IPS-15b (cell line): ENCODE results near the gene MED7.

Experiments used
- H3K27me3 ChIP-seq: one replicate; pipeline ENCODE4 v1.6.1; 2013; ENCODE audit warnings: low read length; ENCODE audit not compliant: control insufficient read depth, insufficient read depth
- H3K36me3 ChIP-seq: one replicate; pipeline ENCODE4 v1.6.1; 2013; ENCODE audit warnings: low read length; ENCODE audit not compliant: control insufficient read depth, insufficient read depth
- H3K4me1 ChIP-seq: one replicate; pipeline ENCODE4 v1.6.1; 2013; ENCODE audit warnings: mild to moderate bottlenecking, low read length; ENCODE audit not compliant: control insufficient read depth, insufficient read depth
- H3K4me3 ChIP-seq: one replicate; pipeline ENCODE4 v1.5.1; 2013; ENCODE audit warnings: low read depth, low read length
- H3K9ac ChIP-seq: one replicate; pipeline ENCODE4 v1.6.1; 2013; ENCODE audit warnings: low read depth, mild to moderate bottlenecking, low read length
- H3K9me3 ChIP-seq: one replicate; pipeline ENCODE4 v1.6.1; 2013; ENCODE audit warnings: mild to moderate bottlenecking, low read length; ENCODE audit not compliant: control insufficient read depth, insufficient read depth

MED7 gene

DNA sequence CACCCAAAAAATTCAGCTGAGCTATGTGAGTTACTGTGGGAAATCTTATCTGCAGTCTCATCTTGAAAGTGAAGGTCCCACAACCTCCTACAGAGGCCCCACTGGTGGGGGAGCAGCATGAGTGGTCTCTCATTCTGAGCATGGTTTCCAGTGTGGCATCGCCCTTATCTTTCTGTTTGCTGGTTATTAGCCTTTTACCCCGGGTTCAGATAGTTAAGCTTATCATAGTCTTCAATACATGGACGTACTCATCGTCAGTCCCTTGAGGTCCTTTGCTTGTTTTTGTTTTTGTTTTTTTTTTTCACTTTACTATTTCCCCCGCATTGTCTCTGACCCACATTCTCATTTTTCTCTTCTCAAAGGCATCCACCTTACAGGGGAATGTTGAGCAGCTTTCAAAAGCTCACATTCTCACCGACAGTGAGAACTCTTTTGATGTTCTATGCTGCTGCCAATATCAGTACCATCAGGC is 26.1 kb downstream of the MED7 start:
- H3K27me3 ChIP-seq = no peaks in the 10 kb centered on the region
- no peaks in the 10 kb centered on the region for H3K9me3 ChIP-seq
- H3K4me3 ChIP-seq = no peak overlapping the region
- H3K36me3 ChIP-seq = no peaks in the 10 kb centered on the region
- H3K9ac ChIP-seq = no peak overlapping the region
- H3K4me1 ChIP-seq = no peaks in the 10 kb centered on the region

GRCh38 chr5:157115502-157115901 is 27.2 kb downstream of the MED7 start:
- Histone ChIP-seq H3K4me3 (no peak overlapping the region), H3K4me1 (no peaks in the 10 kb centered on the region), H3K9me3 (no peaks in the 10 kb centered on the region), H3K9ac (no peak overlapping the region), H3K27me3 (no peaks in the 10 kb centered on the region), H3K36me3 (no peaks in the 10 kb centered on the region)

DNA sequence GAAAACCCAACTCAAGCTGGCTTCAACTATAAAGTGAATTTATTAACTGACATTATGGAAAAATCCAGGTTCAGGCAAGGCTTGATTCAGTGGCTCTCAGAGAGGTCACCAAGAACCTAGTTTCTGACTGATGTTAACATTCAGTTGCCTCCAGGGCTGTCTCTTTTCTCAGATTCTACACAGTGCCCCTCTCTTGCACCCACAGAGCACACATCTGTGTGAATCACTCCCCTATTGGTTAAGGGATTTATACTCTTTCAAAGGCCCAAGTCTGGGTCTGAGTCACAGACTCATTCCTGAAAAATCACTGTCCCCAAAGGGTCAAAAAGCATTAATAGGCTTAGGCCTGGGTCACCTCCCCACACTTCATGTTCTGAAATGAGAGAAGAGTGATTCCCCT is 27.7 kb downstream of the MED7 start:
- H3K9me3 ChIP-seq = no peaks in the 10 kb centered on the region
- no peak overlapping the region for H3K9ac ChIP-seq

DNA sequence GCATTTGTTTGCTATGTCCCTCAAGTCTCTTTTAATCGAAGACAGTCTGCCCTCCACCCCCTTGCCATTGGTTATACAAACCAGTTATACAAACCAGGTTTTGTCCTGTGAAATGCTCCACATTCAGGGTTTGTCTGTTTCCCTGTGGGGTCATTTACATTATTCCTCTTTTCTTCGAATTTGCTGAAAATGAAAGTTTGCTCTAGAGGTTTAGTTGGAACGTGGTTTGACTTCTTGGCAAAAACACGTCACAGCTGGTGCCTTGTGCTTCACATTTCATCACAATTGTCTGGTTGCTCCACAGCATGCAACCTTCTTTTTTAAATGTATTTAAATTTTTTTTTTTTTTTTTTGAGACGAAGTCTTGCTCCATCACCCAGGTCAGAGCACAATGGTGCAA is 29.7 kb downstream of the MED7 start:
- no peaks in the 10 kb centered on the region for H3K4me1 ChIP-seq
- no peak overlapping the region for H3K4me3 ChIP-seq
- no peak overlapping the region for H3K9ac ChIP-seq

More for the DNA sequence above, 27.7 kb downstream of the MED7 start:
- no peak overlapping the region for H3K4me3 ChIP-seq
- no peaks in the 10 kb centered on the region for H3K4me1 ChIP-seq
- H3K27me3 ChIP-seq = no peaks in the 10 kb centered on the region
- no peaks in the 10 kb centered on the region for H3K36me3 ChIP-seq

DNA sequence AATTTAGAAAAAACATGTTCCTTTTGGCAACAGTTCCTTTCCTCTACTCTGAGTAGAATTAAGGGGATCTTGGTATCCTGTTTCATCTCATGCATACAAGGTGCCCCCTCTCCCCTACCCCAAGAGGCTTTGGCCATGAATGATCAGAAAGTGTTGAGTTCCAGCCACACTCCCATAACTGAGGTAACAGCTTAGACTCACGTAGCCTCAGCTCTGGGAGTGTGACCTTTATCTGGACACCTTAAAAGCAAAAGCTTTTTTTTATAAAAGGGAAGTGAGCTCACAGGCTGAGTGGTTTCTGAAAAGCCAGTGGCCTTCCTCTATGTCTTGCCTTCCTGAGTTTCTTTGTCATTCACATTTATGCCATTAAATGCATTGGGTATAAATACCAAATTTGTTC is 32.9 kb downstream of the MED7 start:
- Histone ChIP-seq H3K36me3 (no peaks in the 10 kb centered on the region), H3K9me3 (no peaks in the 10 kb centered on the region), H3K9ac (no peak overlapping the region), H3K4me1 (no peaks in the 10 kb centered on the region), H3K4me3 (no peak overlapping the region), H3K27me3 (no peaks in the 10 kb centered on the region)

More for the DNA sequence above, 29.7 kb downstream of the MED7 start:
- no peaks in the 10 kb centered on the region for H3K36me3 ChIP-seq
- H3K27me3 ChIP-seq = no peaks in the 10 kb centered on the region
- no peaks in the 10 kb centered on the region for H3K9me3 ChIP-seq

DNA sequence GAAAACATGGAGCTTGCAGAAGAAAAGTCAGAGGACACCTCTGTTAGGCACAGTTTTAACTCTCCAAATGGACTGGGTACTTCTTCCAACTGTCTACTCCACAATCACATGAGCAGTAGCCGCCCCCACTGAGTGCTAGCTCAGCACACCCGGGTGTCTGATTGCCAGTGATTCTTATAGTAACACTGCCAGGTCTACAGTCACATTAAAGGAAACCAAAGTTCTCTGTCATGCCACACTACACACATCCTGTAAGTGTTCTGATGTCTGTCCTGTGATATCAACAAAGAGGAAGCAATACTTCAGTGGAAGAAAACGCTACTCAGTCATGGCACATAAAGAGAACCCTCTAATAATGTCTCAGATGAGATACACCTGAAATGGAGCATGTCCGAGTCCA is 33.7 kb downstream of the MED7 start, which contains the start of gene HAVCR2:
Gene HAVCR2 (minus strand): TSS at position 69 of the 400 bp plus-strand sequence. CDS start 61 bp downstream, at position 8.
- Histone ChIP-seq H3K9ac (no peak within 1 kb of the TSS), H3K36me3 (no peaks in the 10 kb centered on the region), H3K9me3 (no peaks in the 10 kb centered on the region), H3K27me3 (no peaks in the 10 kb centered on the region), H3K4me3 (no peak within 1 kb of the TSS), H3K4me1 (no peaks in the 10 kb centered on the region)

GRCh38 chr5:157107508-157107907 is 35.2 kb downstream of the MED7 start:
- Histone ChIP-seq H3K4me3 (no peak overlapping the region), H3K36me3 (no peaks in the 10 kb centered on the region), H3K27me3 (no peaks in the 10 kb centered on the region), H3K4me1 (no peaks in the 10 kb centered on the region), H3K9me3 (no peaks in the 10 kb centered on the region), H3K9ac (no peak overlapping the region)

- Histone ChIP-seq H3K9me3 (no peaks in the 10 kb centered on the region), H3K4me3 (no peak overlapping the region), H3K36me3 (no peaks in the 10 kb centered on the region), H3K9ac (no peak overlapping the region), H3K27me3 (no peaks in the 10 kb centered on the region), H3K4me1 (no peaks in the 10 kb centered on the region)
Observed at GRCh38 chr5:157106630-157107461, 35.8 kb downstream of the MED7 start.

DNA sequence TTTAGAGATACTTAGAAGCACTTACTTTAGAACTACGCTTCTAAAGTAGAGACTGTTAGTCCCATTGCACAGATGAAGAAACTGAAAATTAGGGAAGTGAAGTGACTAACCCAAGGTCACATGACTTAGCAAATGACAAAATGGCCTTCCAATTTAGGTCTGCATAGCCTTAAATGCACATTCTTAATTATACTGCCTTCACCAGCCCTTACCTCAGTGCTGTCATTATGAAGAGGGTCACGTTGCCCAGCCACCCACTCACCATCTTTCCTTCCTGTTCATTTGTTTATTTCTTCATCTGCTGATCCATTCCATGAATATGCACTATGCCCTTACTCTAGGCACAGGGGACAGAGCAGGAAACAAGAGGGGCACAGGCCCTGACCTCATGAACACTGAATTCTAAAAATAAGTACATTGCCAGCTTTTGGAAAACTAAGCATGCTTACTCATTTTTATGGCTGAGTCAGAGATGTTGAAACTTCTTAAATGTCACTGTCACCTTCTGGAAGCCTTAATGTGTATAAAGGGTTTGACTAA is 42.5 kb downstream of the MED7 start:
- Histone ChIP-seq H3K27me3 (no peaks in the 10 kb centered on the region), H3K9ac (no peak overlapping the region), H3K36me3 (no peaks in the 10 kb centered on the region), H3K9me3 (no peaks in the 10 kb centered on the region), H3K4me1 (no peaks in the 10 kb centered on the region), H3K4me3 (no peak overlapping the region)

GRCh38 chr5:157088342-157088990 is 54.2 kb downstream of the MED7 start:
- Histone ChIP-seq H3K9me3 (no peaks in the 10 kb centered on the region), H3K27me3 (no peaks in the 10 kb centered on the region), H3K9ac (no peak overlapping the region), H3K36me3 (no peaks in the 10 kb centered on the region), H3K4me1 (no peaks in the 10 kb centered on the region), H3K4me3 (no peak overlapping the region)
